ENCODE results near the gene FRG1.

DNA sequence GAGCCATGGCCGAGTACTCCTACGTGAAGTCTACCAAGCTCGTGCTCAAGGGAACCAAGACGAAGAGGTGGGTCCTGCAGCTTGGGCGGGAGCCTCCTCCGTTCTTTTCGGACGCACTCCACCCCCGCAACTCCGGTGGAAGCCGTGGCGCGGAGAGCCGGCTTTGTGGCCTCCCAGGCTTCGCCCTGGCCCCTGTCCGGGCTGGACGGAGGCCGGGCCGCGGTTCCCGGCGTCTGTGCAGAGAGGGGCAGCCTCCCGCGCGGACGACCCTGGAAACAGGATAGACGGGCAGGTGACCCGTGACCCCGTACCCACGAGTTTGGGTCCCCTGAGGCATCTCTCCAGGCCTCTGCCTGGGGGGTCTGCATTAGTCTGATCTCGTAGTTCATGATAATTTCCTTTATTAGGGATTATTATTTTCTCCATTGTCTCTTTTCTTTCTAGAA, 356 bp downstream of the FRG1 start:
- TF ChIP-seq EZH2 (IDR thresholded peaks at IDR 0.05; ENCODE audit: borderline replicate concordance, insufficient read depth, low read length, poor library complexity, severe bottlenecking) (no peak), RAD21 (conservative IDR thresholded peaks at IDR 0.05) (no peak), SMC3 (conservative IDR thresholded peaks at IDR 0.05; ENCODE audit: poor library complexity) (no peak), EP300 (conservative IDR thresholded peaks at IDR 0.05; ENCODE audit: poor library complexity, severe bottlenecking) (no peak)
- TF ChIP-seq, protein P1, sequence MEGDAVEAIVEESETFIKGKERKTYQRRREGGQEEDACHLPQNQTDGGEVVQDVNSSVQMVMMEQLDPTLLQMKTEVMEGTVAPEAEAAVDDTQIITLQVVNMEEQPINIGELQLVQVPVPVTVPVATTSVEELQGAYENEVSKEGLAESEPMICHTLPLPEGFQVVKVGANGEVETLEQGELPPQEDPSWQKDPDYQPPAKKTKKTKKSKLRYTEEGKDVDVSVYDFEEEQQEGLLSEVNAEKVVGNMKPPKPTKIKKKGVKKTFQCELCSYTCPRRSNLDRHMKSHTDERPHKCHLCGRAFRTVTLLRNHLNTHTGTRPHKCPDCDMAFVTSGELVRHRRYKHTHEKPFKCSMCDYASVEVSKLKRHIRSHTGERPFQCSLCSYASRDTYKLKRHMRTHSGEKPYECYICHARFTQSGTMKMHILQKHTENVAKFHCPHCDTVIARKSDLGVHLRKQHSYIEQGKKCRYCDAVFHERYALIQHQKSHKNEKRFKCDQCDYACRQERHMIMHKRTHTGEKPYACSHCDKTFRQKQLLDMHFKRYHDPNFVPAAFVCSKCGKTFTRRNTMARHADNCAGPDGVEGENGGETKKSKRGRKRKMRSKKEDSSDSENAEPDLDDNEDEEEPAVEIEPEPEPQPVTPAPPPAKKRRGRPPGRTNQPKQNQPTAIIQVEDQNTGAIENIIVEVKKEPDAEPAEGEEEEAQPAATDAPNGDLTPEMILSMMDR (IDR thresholded peaks at IDR 0.05; ENCODE audit: poor library complexity, severe bottlenecking) = no peak
- TF ChIP-seq, protein P2, sequence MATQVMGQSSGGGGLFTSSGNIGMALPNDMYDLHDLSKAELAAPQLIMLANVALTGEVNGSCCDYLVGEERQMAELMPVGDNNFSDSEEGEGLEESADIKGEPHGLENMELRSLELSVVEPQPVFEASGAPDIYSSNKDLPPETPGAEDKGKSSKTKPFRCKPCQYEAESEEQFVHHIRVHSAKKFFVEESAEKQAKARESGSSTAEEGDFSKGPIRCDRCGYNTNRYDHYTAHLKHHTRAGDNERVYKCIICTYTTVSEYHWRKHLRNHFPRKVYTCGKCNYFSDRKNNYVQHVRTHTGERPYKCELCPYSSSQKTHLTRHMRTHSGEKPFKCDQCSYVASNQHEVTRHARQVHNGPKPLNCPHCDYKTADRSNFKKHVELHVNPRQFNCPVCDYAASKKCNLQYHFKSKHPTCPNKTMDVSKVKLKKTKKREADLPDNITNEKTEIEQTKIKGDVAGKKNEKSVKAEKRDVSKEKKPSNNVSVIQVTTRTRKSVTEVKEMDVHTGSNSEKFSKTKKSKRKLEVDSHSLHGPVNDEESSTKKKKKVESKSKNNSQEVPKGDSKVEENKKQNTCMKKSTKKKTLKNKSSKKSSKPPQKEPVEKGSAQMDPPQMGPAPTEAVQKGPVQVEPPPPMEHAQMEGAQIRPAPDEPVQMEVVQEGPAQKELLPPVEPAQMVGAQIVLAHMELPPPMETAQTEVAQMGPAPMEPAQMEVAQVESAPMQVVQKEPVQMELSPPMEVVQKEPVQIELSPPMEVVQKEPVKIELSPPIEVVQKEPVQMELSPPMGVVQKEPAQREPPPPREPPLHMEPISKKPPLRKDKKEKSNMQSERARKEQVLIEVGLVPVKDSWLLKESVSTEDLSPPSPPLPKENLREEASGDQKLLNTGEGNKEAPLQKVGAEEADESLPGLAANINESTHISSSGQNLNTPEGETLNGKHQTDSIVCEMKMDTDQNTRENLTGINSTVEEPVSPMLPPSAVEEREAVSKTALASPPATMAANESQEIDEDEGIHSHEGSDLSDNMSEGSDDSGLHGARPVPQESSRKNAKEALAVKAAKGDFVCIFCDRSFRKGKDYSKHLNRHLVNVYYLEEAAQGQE (IDR thresholded peaks at IDR 0.05; ENCODE audit: borderline replicate concordance) = no peak

Measured in neural cell (in vitro differentiated cells).